ENCODE data around the gene LPCAT1. TPM values are rescaled to one million over a fixed set of nuclear protein-coding genes. Genes with fewer than 3 reads are reported as not detected.

LPCAT1 gene
- total RNA-seq, 1 donor from 2014 or later: 41.9 TPM

GRCh38 chr5:1419476-1420210, 104.1 kb downstream of the LPCAT1 start:
- H3K9me3 Mint-ChIP-seq (ENCODE audit: unreplicated experiment): peaks cover 16% of the 10 kb centered on the region
- Histone ChIP-seq H3K9ac (ENCODE audit: low read length) (no peak overlapping the region), H3K4me3 (ENCODE audit: insufficient read depth, low read depth, low read length) (no peak overlapping the region)

GRCh38 chr5:1418921-1419280, 104.9 kb downstream of the LPCAT1 start:
- H3K4me1 Mint-ChIP-seq (ENCODE audit: low read depth, unreplicated experiment): no peaks in the 10 kb centered on the region
- H3K9me3 ChIP-seq (ENCODE audit: insufficient read depth, low read depth, low read length): peaks cover 13% of the 10 kb centered on the region
- H3K4me1 ChIP-seq (ENCODE audit: insufficient read depth, low read length): no peaks in the 10 kb centered on the region
- no peaks in the 10 kb centered on the region for H3K36me3 ChIP-seq (ENCODE audit: insufficient read depth, low read length)
- H3K4me2 ChIP-seq (ENCODE audit: low read length): no peak overlapping the region
- H3K9ac ChIP-seq (ENCODE audit: low read length): no peak overlapping the region
- no peak for FAIRE-seq
- no peak overlapping the region for H2AFZ ChIP-seq (ENCODE audit: low read depth, low read length)
- no peak for TF ChIP-seq EZH2 (IDR thresholded peaks at IDR 0.05; ENCODE audit: insufficient read depth, low read length)
- TF ChIP-seq CTCF (IDR thresholded peaks at IDR 0.05; ENCODE audit: insufficient read depth, low read depth, low read length): no peak
- H3K27ac Mint-ChIP-seq (ENCODE audit: unreplicated experiment): no peak overlapping the region
- peaks cover 40% of the 10 kb centered on the region for H3K27me3 Mint-ChIP-seq (ENCODE audit: low read depth, unreplicated experiment)
- no peaks in the 10 kb centered on the region for H3K27me3 ChIP-seq (ENCODE audit: insufficient read depth, low read length)
- peaks cover 16% of the 10 kb centered on the region for H3K9me3 Mint-ChIP-seq (ENCODE audit: unreplicated experiment)
- peaks cover 5% of the 10 kb centered on the region for H3K36me3 Mint-ChIP-seq (ENCODE audit: low read depth, unreplicated experiment)
- H4K20me1 ChIP-seq (ENCODE audit: insufficient read depth, low read length): no peaks in the 10 kb centered on the region
- H3K79me2 ChIP-seq (ENCODE audit: insufficient read depth, low read length): no peaks in the 10 kb centered on the region
- H3K4me3 Mint-ChIP-seq (ENCODE audit: unreplicated experiment): no peak overlapping the region
- no peak overlapping the region for H3K4me3 ChIP-seq (ENCODE audit: insufficient read depth, low read depth, low read length)
- H3K27ac ChIP-seq (ENCODE audit: low read depth, low read length): no peak overlapping the region
- DNase-seq (ENCODE audit: low read depth): no peak

More at GRCh38 chr5:1419476-1420210, 104.1 kb downstream of the LPCAT1 start:
- no peak overlapping the region for H3K4me3 Mint-ChIP-seq (ENCODE audit: unreplicated experiment)
- H3K4me2 ChIP-seq (ENCODE audit: low read length): no peak overlapping the region
- H3K79me2 ChIP-seq (ENCODE audit: insufficient read depth, low read length): no peaks in the 10 kb centered on the region
- H3K27ac ChIP-seq (ENCODE audit: low read depth, low read length): no peak overlapping the region
- H3K36me3 Mint-ChIP-seq (ENCODE audit: low read depth, unreplicated experiment): peaks cover 5% of the 10 kb centered on the region
- no peak overlapping the region for H3K27ac Mint-ChIP-seq (ENCODE audit: unreplicated experiment)
- no peaks in the 10 kb centered on the region for H3K4me1 ChIP-seq (ENCODE audit: insufficient read depth, low read length)
- TF ChIP-seq CTCF (IDR thresholded peaks at IDR 0.05; ENCODE audit: insufficient read depth, low read depth, low read length) (no peak), EZH2 (IDR thresholded peaks at IDR 0.05; ENCODE audit: insufficient read depth, low read length) (no peak)
- DNase-seq (ENCODE audit: low read depth): no peak
- H3K9me3 ChIP-seq (ENCODE audit: insufficient read depth, low read depth, low read length): peaks cover 15% of the 10 kb centered on the region
- FAIRE-seq: no peak
- H3K27me3 Mint-ChIP-seq (ENCODE audit: low read depth, unreplicated experiment): peaks cover 43% of the 10 kb centered on the region
- H2AFZ ChIP-seq (ENCODE audit: low read depth, low read length): no peak overlapping the region
- H3K36me3 ChIP-seq (ENCODE audit: insufficient read depth, low read length): no peaks in the 10 kb centered on the region
- H4K20me1 ChIP-seq (ENCODE audit: insufficient read depth, low read length): no peaks in the 10 kb centered on the region
- H3K27me3 ChIP-seq (ENCODE audit: insufficient read depth, low read length): no peaks in the 10 kb centered on the region
- no peaks in the 10 kb centered on the region for H3K4me1 Mint-ChIP-seq (ENCODE audit: low read depth, unreplicated experiment)

- TF ChIP-seq CTCF (IDR thresholded peaks at IDR 0.05; ENCODE audit: insufficient read depth, low read depth, low read length) (no peak), EZH2 (IDR thresholded peaks at IDR 0.05; ENCODE audit: insufficient read depth, low read length) (no peak)
- H2AFZ ChIP-seq (ENCODE audit: low read depth, low read length): no peak overlapping the region
- no peaks in the 10 kb centered on the region for H3K4me1 ChIP-seq (ENCODE audit: insufficient read depth, low read length)
- Mint-ChIP-seq H3K9me3 (ENCODE audit: unreplicated experiment) (peaks cover 16% of the 10 kb centered on the region), H3K27ac (ENCODE audit: unreplicated experiment) (no peak overlapping the region), H3K36me3 (ENCODE audit: low read depth, unreplicated experiment) (peaks cover 5% of the 10 kb centered on the region), H3K4me1 (ENCODE audit: low read depth, unreplicated experiment) (no peaks in the 10 kb centered on the region), H3K4me3 (ENCODE audit: unreplicated experiment) (no peak overlapping the region), H3K27me3 (ENCODE audit: low read depth, unreplicated experiment) (peaks cover 42% of the 10 kb centered on the region)
- no peak overlapping the region for H3K9ac ChIP-seq (ENCODE audit: low read length)
- no peaks in the 10 kb centered on the region for H3K27me3 ChIP-seq (ENCODE audit: insufficient read depth, low read length)
- H3K36me3 ChIP-seq (ENCODE audit: insufficient read depth, low read length): no peaks in the 10 kb centered on the region
- no peak overlapping the region for H3K4me2 ChIP-seq (ENCODE audit: low read length)
- H3K4me3 ChIP-seq (ENCODE audit: insufficient read depth, low read depth, low read length): no peak overlapping the region
- no peaks in the 10 kb centered on the region for H4K20me1 ChIP-seq (ENCODE audit: insufficient read depth, low read length)
- no peak for DNase-seq (ENCODE audit: low read depth)
- H3K27ac ChIP-seq (ENCODE audit: low read depth, low read length): no peak overlapping the region
- no peaks in the 10 kb centered on the region for H3K79me2 ChIP-seq (ENCODE audit: insufficient read depth, low read length)
- no peak for FAIRE-seq
- H3K9me3 ChIP-seq (ENCODE audit: insufficient read depth, low read depth, low read length): peaks cover 9% of the 10 kb centered on the region
Observed at GRCh38 chr5:1418238-1418920, 105.4 kb downstream of the LPCAT1 start.
